WTC11 (cell line): ENCODE measurements around the gene GORASP1. TPM values are rescaled to one million over a fixed set of nuclear protein-coding genes. Genes with fewer than 3 reads are reported as not detected.
A peak's percentile ranks its signal among the peaks of the same experiment; 100 is the strongest.

Experiments
- ATAC-seq: fragments of 200-7000 bp; cut with Tn5 transposase; 2 replicates; pipeline ENCODE4 v1.10.0; 2021; ENCODE audit warnings: mild to moderate bottlenecking, moderate library complexity
- CTCF ChIA-PET: fragments of 300-600 bp; sonication (Branson Sonifier 250); formaldehyde crosslinking; loops from one replicate; lab custom pipeline; 2021; ENCODE audit warnings: antibody characterized with exemption; lab: Charles Lee
- POLR2A ChIA-PET: fragments of 350-600 bp; sonication (Branson Sonifier 250); formaldehyde crosslinking; loops from one replicate; lab custom pipeline; 2021; ENCODE audit warnings: antibody characterized with exemption; lab: Charles Lee
- DNase-seq: peaks from one replicate; pipeline ENCODE4 v3.0.0; 2021; ENCODE audit warnings: low spot score
- H3K27ac Mint-ChIP-seq: 2 replicates; pipeline ENCODE4 v1.8.0; 2021; ENCODE audit warnings: mixed read lengths
- H3K27me3 Mint-ChIP-seq: 2 replicates; pipeline ENCODE4 v1.8.0; 2021; ENCODE audit warnings: low read depth, mild to moderate bottlenecking, moderate library complexity, mixed read lengths
- H3K36me3 Mint-ChIP-seq: 2 replicates; pipeline ENCODE4 v1.8.0; 2021; ENCODE audit warnings: mixed read lengths
- H3K4me1 Mint-ChIP-seq: 2 replicates; pipeline ENCODE4 v1.8.0; 2022; ENCODE audit warnings: mixed read lengths
- H3K4me3 Mint-ChIP-seq: 2 replicates; pipeline ENCODE4 v1.8.0; 2021; ENCODE audit warnings: mild to moderate bottlenecking, moderate library complexity, mixed read lengths
- H3K9me3 Mint-ChIP-seq: 2 replicates; pipeline ENCODE4 v1.8.0; 2021; ENCODE audit warnings: mixed read lengths
- ATF1 ChIP-seq: sonication (generic); formaldehyde crosslinking; IDR thresholded peaks from 2 replicates; pipeline ENCODE4 v1.8.1; 2023; ENCODE audit warnings: mild to moderate bottlenecking, moderate library complexity, missing genetic modification reagents
- FOXJ3 ChIP-seq: sonication (generic); formaldehyde crosslinking; IDR thresholded peaks from 2 replicates; pipeline ENCODE4 v1.9.0; 2021; ENCODE audit warnings: missing genetic modification reagents, mild to moderate bottlenecking, borderline replicate concordance
- HMGA2 ChIP-seq: fragments of 250-450 bp; sonication (Bioruptor Pico); IDR thresholded peaks from 2 replicates; pipeline ENCODE4 v1.4.0; 2021; ENCODE audit warnings: mild to moderate bottlenecking, moderate library complexity
- JUN ChIP-seq: sonication (generic); formaldehyde crosslinking; IDR thresholded peaks from 2 replicates; pipeline ENCODE4 v1.8.0; 2023; ENCODE audit warnings: mild to moderate bottlenecking, missing genetic modification reagents
- OVOL2 ChIP-seq: fragments of 250-450 bp; sonication (Bioruptor Pico); IDR thresholded peaks from 2 replicates; pipeline ENCODE4 v1.9.0; 2021; ENCODE audit warnings: mild to moderate bottlenecking, borderline replicate concordance
- SP1 ChIP-seq: sonication (generic); formaldehyde crosslinking; conservative IDR thresholded peaks from 2 replicates; pipeline ENCODE4 v1.8.1; 2022; ENCODE audit warnings: missing genetic modification reagents
- TCF7 ChIP-seq: sonication (generic); formaldehyde crosslinking; IDR thresholded peaks from 2 replicates; pipeline ENCODE4 v1.8.0; 2022; ENCODE audit warnings: mild to moderate bottlenecking, low read depth, missing genetic modification reagents, moderate library complexity
- ZNF232 ChIP-seq: sonication (generic); formaldehyde crosslinking; IDR thresholded peaks from 2 replicates; pipeline ENCODE4 v1.8.0; 2022; ENCODE audit warnings: mild to moderate bottlenecking, missing genetic modification reagents
- ZNF671 ChIP-seq: fragments of 250-450 bp; sonication (Bioruptor Pico); IDR thresholded peaks from 2 replicates; pipeline ENCODE4 v1.8.0; 2021; ENCODE audit warnings: mild to moderate bottlenecking
- total RNA-seq: library from RNA; stranded (reverse); gene quantifications from 3 replicates; pipeline ENCODE4 v1.2.3, GENCODE V29; 2021
- TF ChIP-seq, protein P1 (sequence below): sonication (generic); formaldehyde crosslinking; IDR thresholded peaks from 2 replicates; pipeline ENCODE4 v1.8.0; 2022; ENCODE audit warnings: mild to moderate bottlenecking, missing genetic modification reagents
- TF ChIP-seq, protein P2 (sequence below): sonication (generic); formaldehyde crosslinking; IDR thresholded peaks from 2 replicates; pipeline ENCODE4 v1.8.0; 2023; ENCODE audit warnings: missing genetic modification reagents
- TF ChIP-seq, protein P3 (sequence below): sonication (generic); formaldehyde crosslinking; IDR thresholded peaks from 2 replicates; pipeline ENCODE4 v1.8.1; 2023; ENCODE audit warnings: mild to moderate bottlenecking, moderate library complexity, missing genetic modification reagents
- TF ChIP-seq, protein P4 (sequence below): fragments of 250-450 bp; sonication (Bioruptor Pico); IDR thresholded peaks from 2 replicates; pipeline ENCODE4 v1.8.0; 2021; ENCODE audit warnings: mild to moderate bottlenecking
- TF ChIP-seq, protein P5 (sequence below): fragments of 250-450 bp; sonication (Bioruptor Pico); conservative IDR thresholded peaks from 2 replicates; pipeline ENCODE4 v1.9.0; 2021; ENCODE audit warnings: mild to moderate bottlenecking
- TF ChIP-seq, protein P6 (sequence below): sonication (generic); formaldehyde crosslinking; IDR thresholded peaks from 2 replicates; pipeline ENCODE4 v1.8.1; 2023; ENCODE audit warnings: mild to moderate bottlenecking, missing genetic modification reagents, moderate library complexity

The GORASP1 gene
- total RNA-seq, 1 experiment from 2014 or later, result 47.4 TPM

DNA sequence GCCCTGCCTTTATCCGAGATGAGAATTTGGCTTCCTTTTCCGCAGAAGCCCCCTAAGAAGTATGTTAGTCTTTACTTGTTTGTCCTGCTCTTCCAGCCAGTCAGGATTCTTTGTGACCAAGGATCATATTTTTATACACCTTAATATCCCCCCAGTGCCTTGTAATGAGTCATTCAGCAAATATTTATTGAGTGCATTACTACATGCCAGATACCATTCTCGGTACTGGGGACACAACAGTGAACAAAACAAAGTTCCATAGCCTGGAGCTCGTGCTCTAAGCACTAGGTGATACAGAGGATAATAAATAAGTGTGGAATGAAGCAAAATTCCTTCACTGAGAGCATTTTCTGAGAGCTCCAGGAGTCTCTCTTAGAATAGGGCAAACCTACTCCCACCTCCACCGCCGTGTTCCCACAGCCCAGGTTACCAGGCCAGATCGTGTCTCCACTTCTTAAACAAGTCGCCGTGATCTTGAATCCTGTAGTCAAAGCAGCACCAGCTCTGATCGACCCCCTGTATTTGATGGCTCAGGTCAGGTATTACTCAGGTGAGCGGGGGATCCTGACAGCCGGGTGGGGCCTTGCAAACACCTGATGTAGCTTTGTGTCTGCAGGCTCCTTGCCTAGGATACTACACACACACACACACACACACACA, 18.5 kb upstream of the GORASP1 start:
- H3K27ac Mint-ChIP-seq, result no peak overlapping the region
- no peak; the same call in 1 of the 2 replicates for ATAC-seq
- no peaks in the 10 kb centered on the region for H3K9me3 Mint-ChIP-seq
- H3K4me1 Mint-ChIP-seq, result peaks cover 5% of the 10 kb centered on the region; the same call in 1 of the 2 replicates
- ChIA-PET CTCF (interaction anchor here (0.6 to 8.7 kb wide), 33 partner anchors 8 to 387 kb away, joined by 3 to 260 read pairs (median 5); partner anchors contain the start of genes CX3CR1 and XIRP1), POLR2A (interaction anchor here (0.9 to 1.8 kb wide), 3 partner anchors 52 to 162 kb away, joined by 3 to 7 read pairs (median 6); no protein-coding TSS in a partner anchor)
- H3K4me3 Mint-ChIP-seq, result no peak overlapping the region
- no peaks in the 10 kb centered on the region for H3K27me3 Mint-ChIP-seq
- TF ChIP-seq OVOL2 (CRISPR knock-in tag) (no peak), FOXJ3 (CRISPR knock-in tag) (no peak)
- TF ChIP-seq, all 79 proteins: peak for 0
- H3K36me3 Mint-ChIP-seq, result no peaks in the 10 kb centered on the region
- no peak for DNase-seq

DNA sequence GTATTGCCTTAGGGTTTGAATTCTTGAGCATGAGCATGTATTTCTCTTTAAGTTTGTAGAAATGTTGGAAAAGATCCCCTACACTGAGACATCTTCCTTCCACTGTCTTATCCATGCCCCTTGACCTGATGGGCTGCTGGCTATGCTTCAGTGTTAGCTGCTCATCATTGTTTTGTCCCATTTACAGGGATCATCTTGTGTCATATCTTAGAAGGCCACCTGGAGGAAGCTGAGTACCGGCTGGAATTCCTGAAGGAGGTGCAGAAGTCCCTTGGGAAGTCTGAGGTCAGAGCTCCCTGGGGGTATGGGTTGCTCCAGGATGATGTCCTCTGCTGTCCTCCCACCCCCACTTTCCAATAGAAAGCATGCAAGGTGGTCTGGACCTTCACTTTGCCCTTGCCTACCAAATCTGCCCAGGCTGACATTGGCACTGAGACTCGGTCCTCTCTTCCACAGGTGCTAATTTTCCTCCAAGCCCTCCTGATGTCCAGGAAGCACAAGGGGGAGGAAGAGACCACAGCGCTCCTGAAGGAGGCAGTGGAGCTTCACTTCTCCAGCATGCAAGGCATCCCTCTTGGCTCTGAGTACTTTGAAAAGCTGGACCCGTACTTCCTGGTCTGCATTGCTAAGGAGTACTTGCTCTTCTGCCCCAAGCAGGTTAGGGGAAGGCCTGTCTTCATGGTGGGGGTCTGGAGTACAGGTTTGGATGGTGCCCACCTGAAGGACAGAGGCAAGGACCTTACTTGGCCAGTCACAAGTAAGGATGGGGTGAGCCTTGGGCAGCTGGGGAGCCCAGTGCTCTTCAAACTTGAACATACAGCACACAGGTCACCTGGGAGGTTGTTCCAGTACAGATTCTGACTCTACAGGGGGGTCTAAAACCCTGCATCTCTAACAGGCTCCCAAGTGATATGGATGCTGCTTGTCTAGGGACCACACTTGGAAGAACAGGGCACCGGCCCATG, 17.7 kb upstream of the GORASP1 start:
- Mint-ChIP-seq H3K9me3 (no peaks in the 10 kb centered on the region), H3K4me3 (no peak overlapping the region), H3K36me3 (no peaks in the 10 kb centered on the region), H3K27me3 (no peaks in the 10 kb centered on the region), H3K27ac (no peak overlapping the region)
- peak; percentile 73 for ATAC-seq
- POLR2A ChIA-PET, result interaction anchor here (1.6 to 1.8 kb wide), 2 partner anchors 53 to 163 kb away, joined by 6 to 7 read pairs; no protein-coding TSS in a partner anchor
- no peak for DNase-seq
- TF ChIP-seq, protein P1, sequence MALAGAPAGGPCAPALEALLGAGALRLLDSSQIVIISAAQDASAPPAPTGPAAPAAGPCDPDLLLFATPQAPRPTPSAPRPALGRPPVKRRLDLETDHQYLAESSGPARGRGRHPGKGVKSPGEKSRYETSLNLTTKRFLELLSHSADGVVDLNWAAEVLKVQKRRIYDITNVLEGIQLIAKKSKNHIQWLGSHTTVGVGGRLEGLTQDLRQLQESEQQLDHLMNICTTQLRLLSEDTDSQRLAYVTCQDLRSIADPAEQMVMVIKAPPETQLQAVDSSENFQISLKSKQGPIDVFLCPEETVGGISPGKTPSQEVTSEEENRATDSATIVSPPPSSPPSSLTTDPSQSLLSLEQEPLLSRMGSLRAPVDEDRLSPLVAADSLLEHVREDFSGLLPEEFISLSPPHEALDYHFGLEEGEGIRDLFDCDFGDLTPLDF (CRISPR knock-in tag), result no peak
- TF ChIP-seq, protein P2, sequence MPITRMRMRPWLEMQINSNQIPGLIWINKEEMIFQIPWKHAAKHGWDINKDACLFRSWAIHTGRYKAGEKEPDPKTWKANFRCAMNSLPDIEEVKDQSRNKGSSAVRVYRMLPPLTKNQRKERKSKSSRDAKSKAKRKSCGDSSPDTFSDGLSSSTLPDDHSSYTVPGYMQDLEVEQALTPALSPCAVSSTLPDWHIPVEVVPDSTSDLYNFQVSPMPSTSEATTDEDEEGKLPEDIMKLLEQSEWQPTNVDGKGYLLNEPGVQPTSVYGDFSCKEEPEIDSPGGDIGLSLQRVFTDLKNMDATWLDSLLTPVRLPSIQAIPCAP (CRISPR knock-in tag), result no peak
- TF ChIP-seq ZNF232 (CRISPR knock-in tag) (no peak), ATF1 (CRISPR knock-in tag) (no peak), SP1 (CRISPR knock-in tag) (no peak), HMGA2 (CRISPR knock-in tag) (no peak), TCF7 (CRISPR knock-in tag) (no peak), JUN (no peak), ZNF671 (CRISPR knock-in tag) (no peak)
- TF ChIP-seq, protein P3, sequence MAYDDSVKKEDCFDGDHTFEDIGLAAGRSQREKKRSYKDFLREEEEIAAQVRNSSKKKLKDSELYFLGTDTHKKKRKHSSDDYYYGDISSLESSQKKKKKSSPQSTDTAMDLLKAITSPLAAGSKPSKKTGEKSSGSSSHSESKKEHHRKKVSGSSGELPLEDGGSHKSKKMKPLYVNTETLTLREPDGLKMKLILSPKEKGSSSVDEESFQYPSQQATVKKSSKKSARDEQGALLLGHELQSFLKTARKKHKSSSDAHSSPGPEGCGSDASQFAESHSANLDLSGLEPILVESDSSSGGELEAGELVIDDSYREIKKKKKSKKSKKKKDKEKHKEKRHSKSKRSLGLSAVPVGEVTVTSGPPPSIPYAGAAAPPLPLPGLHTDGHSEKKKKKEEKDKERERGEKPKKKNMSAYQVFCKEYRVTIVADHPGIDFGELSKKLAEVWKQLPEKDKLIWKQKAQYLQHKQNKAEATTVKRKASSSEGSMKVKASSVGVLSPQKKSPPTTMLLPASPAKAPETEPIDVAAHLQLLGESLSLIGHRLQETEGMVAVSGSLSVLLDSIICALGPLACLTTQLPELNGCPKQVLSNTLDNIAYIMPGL (CRISPR knock-in tag), result no peak
- TF ChIP-seq, protein P4, sequence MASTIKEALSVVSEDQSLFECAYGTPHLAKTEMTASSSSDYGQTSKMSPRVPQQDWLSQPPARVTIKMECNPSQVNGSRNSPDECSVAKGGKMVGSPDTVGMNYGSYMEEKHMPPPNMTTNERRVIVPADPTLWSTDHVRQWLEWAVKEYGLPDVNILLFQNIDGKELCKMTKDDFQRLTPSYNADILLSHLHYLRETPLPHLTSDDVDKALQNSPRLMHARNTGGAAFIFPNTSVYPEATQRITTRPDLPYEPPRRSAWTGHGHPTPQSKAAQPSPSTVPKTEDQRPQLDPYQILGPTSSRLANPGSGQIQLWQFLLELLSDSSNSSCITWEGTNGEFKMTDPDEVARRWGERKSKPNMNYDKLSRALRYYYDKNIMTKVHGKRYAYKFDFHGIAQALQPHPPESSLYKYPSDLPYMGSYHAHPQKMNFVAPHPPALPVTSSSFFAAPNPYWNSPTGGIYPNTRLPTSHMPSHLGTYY (CRISPR knock-in tag), result no peak
- TF ChIP-seq, protein P5, sequence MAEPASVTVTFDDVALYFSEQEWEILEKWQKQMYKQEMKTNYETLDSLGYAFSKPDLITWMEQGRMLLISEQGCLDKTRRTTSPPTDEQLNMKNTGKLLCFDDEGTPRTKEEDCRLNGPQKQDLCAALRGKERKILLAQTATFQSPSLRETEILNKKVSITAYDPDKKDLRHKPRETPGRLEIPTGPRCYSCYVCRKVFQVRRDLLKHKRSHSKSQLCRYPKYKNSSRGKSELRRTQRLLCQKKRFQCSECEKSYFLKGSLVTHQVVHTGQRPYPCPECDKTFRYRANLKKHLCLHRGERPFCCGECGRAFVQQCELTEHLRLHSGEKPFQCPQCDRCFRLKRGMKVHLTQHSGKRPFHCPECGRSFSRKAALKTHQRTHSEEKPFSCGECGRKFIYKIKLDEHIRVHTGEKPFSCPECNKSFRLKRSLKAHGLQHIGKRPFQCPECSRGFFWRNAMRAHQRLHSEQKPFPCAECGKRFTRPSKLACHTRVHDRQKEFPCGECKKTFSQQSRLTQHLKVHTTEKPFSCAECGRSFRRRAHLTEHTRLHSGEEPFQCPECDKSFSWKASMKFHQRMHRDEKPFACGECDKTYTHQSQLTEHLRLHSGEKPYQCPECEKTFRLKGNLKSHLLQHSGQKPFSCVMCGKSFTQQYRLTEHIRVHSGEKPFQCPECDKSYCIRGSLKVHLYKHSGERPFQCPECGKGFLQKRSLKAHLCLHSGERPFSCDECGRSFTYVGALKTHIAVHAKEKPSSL (CRISPR knock-in tag), result no peak
- TF ChIP-seq, protein P6, sequence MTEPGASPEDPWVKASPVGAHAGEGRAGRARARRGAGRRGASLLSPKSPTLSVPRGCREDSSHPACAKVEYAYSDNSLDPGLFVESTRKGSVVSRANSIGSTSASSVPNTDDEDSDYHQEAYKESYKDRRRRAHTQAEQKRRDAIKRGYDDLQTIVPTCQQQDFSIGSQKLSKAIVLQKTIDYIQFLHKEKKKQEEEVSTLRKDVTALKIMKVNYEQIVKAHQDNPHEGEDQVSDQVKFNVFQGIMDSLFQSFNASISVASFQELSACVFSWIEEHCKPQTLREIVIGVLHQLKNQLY (CRISPR knock-in tag), result no peak
- TF ChIP-seq, all 79 proteins: peak for 0
- CTCF ChIA-PET, result interaction anchor here (0.6 to 8.7 kb wide), 27 partner anchors 9 to 386 kb away, joined by 3 to 260 read pairs (median 5); partner anchors contain the start of genes CX3CR1 and XIRP1
- H3K4me1 Mint-ChIP-seq, result peaks cover 5% of the 10 kb centered on the region; the same call in 1 of the 2 replicates
